ENCODE measurements around the gene ADIG. TPM values are rescaled to one million over a fixed set of nuclear protein-coding genes. Genes with fewer than 3 reads are reported as not detected.

The ADIG gene
- total and polyA plus RNA-seq, 2 of the 13 experiments (the other 11 are each of a cell fraction or from before 2014, with no cell fraction given): 0.15 TPM; not detected in 1

GRCh38 chr20:38548356-38549083 is 32.5 kb upstream of the ADIG start:
- H2AFZ ChIP-seq (ENCODE audit: low read length): no peak overlapping the region
- no peak overlapping the region for H3K4me2 ChIP-seq (ENCODE audit: low read depth, low read length)
- no peak overlapping the region for H3K27ac ChIP-seq (ENCODE audit: extremely low read length, insufficient read depth, low read length)
- no peaks in the 10 kb centered on the region for H3K79me2 ChIP-seq (ENCODE audit: insufficient read depth, low read length)
- no peaks in the 10 kb centered on the region for H4K20me1 ChIP-seq (ENCODE audit: insufficient read depth, low read length)
- FAIRE-seq (no peak), DNase-seq (ENCODE audit: low spot score) (no peak), ATAC-seq (no peak)
- 99% methylated on average over 3 of the region's 3 CpGs for WGBS (ENCODE audit: low lambda C conversion rate)
- H3K27me3 ChIP-seq (ENCODE audit: control insufficient read depth in 1 of 2, insufficient read depth in 2 of 2, low read length in 2 of 2): no peaks in the 10 kb centered on the region
- no peaks in the 10 kb centered on the region for H3K9me3 ChIP-seq (ENCODE audit: low read length)
- H3K36me3 ChIP-seq (replicated peaks in 1 of 2; ENCODE audit: control insufficient read depth in 1 of 2, insufficient read depth in 2 of 2, low read length in 2 of 2): peaks cover 40 to 79% of the 10 kb centered on the region in 2 experiments
- no peak overlapping the region for H3K4me3 ChIP-seq (replicated peaks in 1 of 3; ENCODE audit: insufficient read depth in 1 of 3, low read depth in 2 of 3, low read length in 3 of 3)
- ChIA-PET CTCF (ENCODE audit: low intra/inter-chr PET ratio, low total read pairs) (no interaction called here), POLR2A (no interaction called here)
- TF ChIP-seq NCOR1 (IDR thresholded peaks at IDR 0.05; ENCODE audit: borderline replicate concordance, low read length) (no peak), NCOA2 (CRISPR knock-in tag; IDR thresholded peaks at IDR 0.05) (no peak), ZBTB40 (IDR thresholded peaks at IDR 0.05) (no peak), ZBTB40 (CRISPR knock-in tag; IDR thresholded peaks at IDR 0.05) (no peak), ZNF644 (CRISPR knock-in tag; IDR thresholded peaks at IDR 0.05; ENCODE audit: low read depth) (no peak), NR2F2 (IDR thresholded peaks at IDR 0.05; ENCODE audit: borderline replicate concordance, low read depth) (no peak), GABPB1 (CRISPR knock-in tag; IDR thresholded peaks at IDR 0.05) (no peak), ZSCAN20 (CRISPR knock-in tag; IDR thresholded peaks at IDR 0.05; ENCODE audit: borderline replicate concordance) (no peak), CHD4 (IDR thresholded peaks at IDR 0.05; ENCODE audit: borderline replicate concordance, low read length) (no peak), ZNF335 (CRISPR knock-in tag; IDR thresholded peaks at IDR 0.05) (no peak), ZFP36 (IDR thresholded peaks at IDR 0.05; ENCODE audit: borderline replicate concordance, low read depth, low read length, partially characterized antibody) (no peak), MIER2 (CRISPR knock-in tag; IDR thresholded peaks at IDR 0.05) (no peak), ZNF441 (CRISPR knock-in tag; IDR thresholded peaks at IDR 0.05; ENCODE audit: borderline replicate concordance) (no peak), ZNF430 (CRISPR knock-in tag; IDR thresholded peaks at IDR 0.05) (no peak), ZNF557 (CRISPR knock-in tag; IDR thresholded peaks at IDR 0.05) (no peak)
- TF ChIP-seq, protein P1, sequence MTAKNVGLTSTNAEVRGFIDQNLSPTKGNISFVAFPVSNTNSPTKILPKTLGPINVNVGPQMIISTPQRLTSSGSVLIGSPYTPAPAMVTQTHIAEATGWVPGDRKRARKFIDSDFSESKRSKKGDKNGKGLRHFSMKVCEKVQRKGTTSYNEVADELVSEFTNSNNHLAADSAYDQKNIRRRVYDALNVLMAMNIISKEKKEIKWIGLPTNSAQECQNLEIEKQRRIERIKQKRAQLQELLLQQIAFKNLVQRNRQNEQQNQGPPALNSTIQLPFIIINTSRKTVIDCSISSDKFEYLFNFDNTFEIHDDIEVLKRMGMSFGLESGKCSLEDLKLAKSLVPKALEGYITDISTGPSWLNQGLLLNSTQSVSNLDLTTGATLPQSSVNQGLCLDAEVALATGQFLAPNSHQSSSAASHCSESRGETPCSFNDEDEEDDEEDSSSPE (CRISPR knock-in tag; IDR thresholded peaks at IDR 0.05): no peak
- in situ Hi-C loops (cut with HindIII; ENCODE audit: extremely low pct_ligation_motif_present, low pct_unique_long_range_greater_than_20kb): loop anchor here (10.0 kb wide), 1 partner anchor 64 kb away; no protein-coding TSS in a partner anchor
- BruUV-seq (replicated peaks): no TSS peak
- peaks cover 6% of the 10 kb centered on the region; the same call in 1 of the 2 replicates for H3K4me1 ChIP-seq (ENCODE audit: insufficient read depth, low read length)
- H3K9ac ChIP-seq (ENCODE audit: insufficient read depth, low read depth, low read length): no peak overlapping the region
- intact Hi-C loops (cut with micrococcal nuclease; ENCODE audit: unreplicated experiment): no loop called here

Measured in HepG2 (cell line).